NCI-H2227 (cell line): Measurements from ENCODE around the gene CDH12.
"Not testable (repeated sequence)": the region's sequence is repeated elsewhere in the genome, so short reads cannot be mapped to it uniquely, and the experiment has no call there.

ENCODE experiments used
- DNase-seq: peaks from one replicate; lab custom pipeline; 2025; ENCODE audit not compliant: unreplicated experiment; lab: John Stamatoyannopoulos, UW

The CDH12 gene

GRCh38 chr5:22577711-22578110, 275.4 kb downstream of the CDH12 start:
- peak; percentile 59 for DNase-seq

DNA sequence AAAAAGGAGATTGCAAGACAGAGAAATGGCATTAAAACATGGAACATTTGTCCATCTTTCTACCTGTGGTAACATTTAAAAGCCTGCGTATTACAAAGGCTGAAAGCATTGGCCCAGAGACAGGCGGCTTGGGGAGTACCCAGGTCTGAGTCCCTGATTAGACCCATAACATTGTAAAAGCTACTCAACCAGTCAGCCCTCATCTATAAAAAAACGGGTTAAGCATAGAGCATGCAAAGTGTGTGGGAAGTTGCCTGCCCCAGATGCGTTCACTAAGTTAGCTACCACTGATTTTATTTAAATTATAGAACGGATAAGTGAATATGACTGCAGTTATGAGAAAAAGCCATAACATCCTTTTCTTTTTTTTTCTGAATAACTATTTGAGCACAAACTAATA, 276.1 kb downstream of the CDH12 start:
- DNase-seq: no peak

- no peak for DNase-seq
Observed at GRCh38 chr5:22572941-22573340, 280.2 kb downstream of the CDH12 start.

DNA sequence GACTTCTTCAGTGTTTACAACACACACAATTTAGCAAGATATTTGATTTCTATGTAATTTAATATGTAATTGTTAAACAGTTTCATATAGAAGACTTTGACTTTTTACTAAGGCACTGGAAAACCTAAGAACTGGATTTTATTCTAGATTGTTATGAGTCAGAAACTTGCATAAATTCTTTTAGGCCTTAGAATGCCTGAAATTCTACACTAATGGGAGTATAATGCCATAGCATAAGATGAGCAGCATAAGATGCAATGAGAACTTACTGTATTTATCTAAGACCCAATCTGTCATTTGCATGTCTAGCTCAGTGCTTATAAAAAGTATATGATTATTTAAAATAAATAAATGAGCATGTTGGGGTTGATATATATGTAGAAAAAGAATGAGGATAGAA, 285.2 kb downstream of the CDH12 start:
- DNase-seq: no peak

GRCh38 chr5:22560147-22560546, 293.0 kb downstream of the CDH12 start:
- no peak for DNase-seq

GRCh38 chr5:22557251-22557650, 295.9 kb downstream of the CDH12 start:
- no peak for DNase-seq

DNA sequence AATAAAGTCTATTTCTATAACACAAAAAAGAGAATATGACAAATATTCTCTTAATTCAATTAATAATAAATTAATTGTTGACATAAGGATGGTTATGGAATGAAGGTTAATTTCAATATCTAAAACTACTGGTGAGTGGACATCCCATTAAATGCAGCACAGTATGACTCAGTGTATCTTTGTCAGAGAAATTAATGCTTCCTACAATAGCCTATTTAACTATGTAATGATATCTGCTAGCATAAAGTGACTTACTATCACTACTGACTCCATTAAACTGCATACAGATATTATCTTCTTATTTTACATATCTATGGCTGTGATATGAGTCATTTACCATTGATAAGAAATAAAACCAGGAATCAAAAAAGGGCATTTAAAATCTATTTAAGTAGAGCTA, 298.7 kb downstream of the CDH12 start:
- no peak for DNase-seq

- no peak for DNase-seq
Observed at GRCh38 chr5:22549876-22550671, 303.1 kb downstream of the CDH12 start.

DNA sequence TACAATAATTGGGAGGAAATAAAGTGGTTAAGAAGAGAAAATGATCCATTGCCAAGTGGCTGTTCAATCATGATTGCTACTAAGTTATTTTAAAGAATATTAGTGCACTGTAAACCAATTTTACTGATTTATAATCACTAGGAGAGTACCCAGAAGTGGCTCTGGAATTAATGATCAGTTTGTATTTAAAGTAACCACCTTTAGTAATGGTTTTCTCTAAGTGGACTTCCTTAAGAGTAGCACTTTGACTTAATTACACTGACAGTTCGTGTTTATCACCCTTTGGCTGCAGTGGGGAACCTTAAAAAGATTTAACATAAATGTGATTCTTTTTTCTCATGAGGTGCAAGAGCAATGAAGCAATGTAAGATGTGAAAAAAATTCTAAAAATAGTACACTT, 310.8 kb downstream of the CDH12 start:
- DNase-seq: peak; percentile 54

DNA sequence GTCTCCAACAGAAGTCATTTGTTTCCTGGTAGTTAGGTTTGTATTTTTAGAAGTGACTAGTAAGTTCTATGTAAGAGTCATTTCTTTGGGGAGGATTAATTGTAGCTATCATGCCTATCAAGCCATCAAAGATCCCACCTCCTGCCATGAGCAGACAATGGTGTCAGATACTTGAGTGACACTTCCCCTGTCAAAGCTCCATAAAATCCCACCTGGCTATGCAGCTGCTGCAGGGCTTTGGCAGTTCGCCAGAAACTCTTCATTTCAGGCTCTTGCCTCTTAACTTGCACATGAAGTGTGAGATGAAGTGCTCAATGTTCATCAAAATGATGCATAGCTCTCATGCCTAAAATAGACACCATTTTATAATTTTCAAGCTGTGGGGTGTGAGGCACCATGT, 312.1 kb downstream of the CDH12 start:
- peak; percentile 99 for DNase-seq

GRCh38 chr5:22539762-22540161, 313.4 kb downstream of the CDH12 start:
- no peak for DNase-seq

GRCh38 chr5:22531986-22532385, 321.2 kb downstream of the CDH12 start:
- DNase-seq: no peak

DNA sequence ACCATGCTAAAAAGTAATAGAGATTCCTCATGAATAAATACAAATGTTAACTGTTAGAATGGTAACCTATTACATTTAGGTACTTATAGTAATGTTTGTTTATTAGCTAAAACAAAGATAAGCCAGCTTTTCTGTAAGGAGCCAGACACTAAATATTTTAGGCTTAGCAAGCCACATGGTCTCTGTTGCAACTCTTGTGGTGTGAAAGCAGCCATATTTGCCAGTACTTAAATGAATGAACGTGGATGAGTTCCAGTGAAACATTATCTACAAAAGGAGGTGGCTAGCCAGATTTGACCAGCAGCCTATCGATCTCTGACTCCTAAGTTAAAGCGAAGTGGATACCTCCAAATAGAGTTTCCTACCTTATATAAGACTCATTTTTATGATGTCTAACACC, 331.6 kb downstream of the CDH12 start:
- DNase-seq: no peak

DNA sequence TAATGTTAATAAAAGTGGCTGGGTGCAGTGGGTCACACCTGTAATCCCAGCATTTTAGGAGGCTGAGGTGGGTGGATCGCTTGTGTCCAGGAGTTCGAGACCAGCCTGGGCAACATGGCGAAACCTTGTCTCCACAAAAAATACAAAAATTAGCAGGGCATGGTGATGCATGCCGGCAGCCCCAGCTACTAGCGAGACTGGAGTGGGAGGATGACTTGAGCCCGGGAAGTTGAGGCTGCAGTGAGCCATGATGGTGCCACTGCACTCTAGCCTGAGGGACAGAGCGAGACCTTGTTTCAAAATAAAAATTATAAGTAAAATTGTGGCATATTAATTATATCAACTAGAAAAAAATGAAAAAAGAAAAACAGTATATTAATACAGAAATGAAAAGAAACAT, 336.6 kb downstream of the CDH12 start:
- not testable (repeated sequence) for DNase-seq

- no peak for DNase-seq
Observed at GRCh38 chr5:22514231-22514630, 338.9 kb downstream of the CDH12 start.

GRCh38 chr5:22505891-22506290, 347.3 kb downstream of the CDH12 start:
- no peak for DNase-seq

DNA sequence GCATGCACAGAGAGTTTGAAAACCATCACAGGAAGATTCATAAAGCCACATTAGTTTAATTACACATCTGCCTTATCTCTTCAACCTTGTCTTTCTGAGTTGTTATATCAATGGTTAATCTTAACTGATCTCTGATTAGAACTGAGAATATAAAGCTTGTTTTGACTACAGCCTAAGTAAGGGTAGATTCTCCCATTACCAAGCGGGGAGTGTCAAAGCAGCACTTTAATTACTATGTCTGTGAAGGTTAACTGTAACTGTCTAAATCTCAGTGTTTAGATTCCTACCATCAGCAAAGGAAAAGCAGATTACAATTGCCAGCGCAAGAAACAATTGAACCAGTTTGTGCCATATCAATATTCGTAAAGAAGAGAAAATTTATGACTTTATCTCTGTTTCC, 348.7 kb downstream of the CDH12 start:
- no peak for DNase-seq

- no peak for DNase-seq
Observed at GRCh38 chr5:22500556-22500955, 352.6 kb downstream of the CDH12 start.

DNA sequence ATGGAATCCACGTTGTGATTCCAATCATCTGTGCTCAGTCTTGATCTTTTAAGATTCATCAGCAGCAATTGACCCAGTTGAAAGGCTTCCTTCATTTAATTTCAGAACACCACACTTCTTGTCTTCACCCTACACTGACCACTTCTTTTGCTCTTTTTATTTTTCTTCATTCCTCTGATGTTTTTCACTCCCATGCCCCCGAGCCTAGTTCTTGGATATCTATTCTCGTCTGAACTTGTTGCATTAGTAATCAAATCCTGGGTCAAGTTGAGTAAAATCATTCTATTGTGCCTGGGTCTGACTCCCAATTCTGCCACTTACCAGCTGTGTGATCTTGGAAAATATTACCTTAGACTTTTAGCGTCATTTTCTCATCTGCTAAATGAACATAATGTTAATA, 356.5 kb downstream of the CDH12 start:
- no peak for DNase-seq

DNA sequence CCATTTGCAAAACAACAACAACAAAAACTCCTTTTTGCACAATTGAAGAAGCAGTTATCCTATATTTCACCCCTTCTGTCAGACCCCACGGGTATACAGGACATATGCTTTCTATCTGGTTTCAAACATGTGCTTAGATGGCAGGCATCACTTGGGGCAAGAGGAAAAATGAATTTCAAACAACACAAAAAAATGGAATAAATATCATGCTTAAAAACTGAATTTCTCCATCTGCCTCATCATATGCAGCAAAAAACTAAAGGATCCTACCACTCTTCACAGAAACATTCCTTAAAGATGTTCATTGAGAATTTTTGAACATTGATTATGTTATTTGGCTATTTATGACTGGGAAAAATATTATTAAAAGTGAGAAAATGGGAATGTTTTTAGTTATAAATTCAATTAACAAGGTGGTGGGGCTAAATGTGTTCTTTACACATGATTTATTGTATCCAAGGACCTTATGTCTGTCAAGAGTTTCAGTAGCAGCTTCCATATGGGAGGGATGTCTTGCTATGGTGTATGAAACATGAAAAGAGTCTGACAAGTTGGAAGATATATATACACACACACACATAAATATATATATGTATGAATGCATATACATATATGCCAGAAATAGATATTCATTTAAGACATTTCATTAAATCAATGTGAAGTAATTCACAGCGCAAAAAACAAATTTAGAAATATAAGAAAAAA, 358.0 kb downstream of the CDH12 start:
- DNase-seq: no peak

GRCh38 chr5:22488427-22488826, 364.7 kb downstream of the CDH12 start:
- DNase-seq: no peak

GRCh38 chr5:22480305-22480704, 372.8 kb downstream of the CDH12 start:
- DNase-seq: no peak

DNA sequence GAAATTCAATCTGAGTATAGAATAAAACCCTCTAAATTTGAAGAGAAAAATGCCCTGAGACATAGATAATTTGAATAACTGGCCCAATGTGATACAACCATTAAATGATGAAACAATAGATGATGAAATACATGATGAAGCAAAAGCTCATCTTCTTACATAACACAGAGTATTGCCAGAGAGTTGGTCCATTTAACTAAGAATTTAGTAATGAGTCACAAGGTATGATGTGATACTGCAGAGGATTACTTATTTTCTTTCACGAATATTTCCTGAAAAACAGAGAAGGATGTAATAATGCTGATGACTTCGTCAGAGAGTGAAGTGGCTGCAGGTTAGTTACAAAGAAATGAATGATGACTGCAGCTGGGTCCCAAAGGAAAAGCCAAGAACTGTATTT, 379.3 kb downstream of the CDH12 start:
- no peak for DNase-seq
